Heart left ventricle (tissue), 16 donors: ENCODE data around the gene SLC39A12. TPM values are rescaled to one million over a fixed set of nuclear protein-coding genes. Genes with fewer than 3 reads are reported as not detected.

ENCODE experiments used
- ATAC-seq, 4 donors: fragments of 200-7000 bp; cut with Tn5 transposase; one replicate each; pipeline ENCODE4 v1.9.1; 2020 to 2022; ENCODE audit warnings: moderate library complexity in 4 of 4, mild to moderate bottlenecking in 3 of 4, moderate number of reproducible peaks in 1 of 4
- DNase-seq, 5 donors: peaks; one replicate each; pipeline ENCODE4 v3.0.0-alpha.2; 2020
- H3K27ac ChIP-seq, 12 donors: fragments of 200-600 bp; sonication (generic) in 4 of 12; one replicate each; pipeline versions ENCODE4 v1.5.0 to v1.8.0; 2016 to 2022; ENCODE audit warnings: mild to moderate bottlenecking in 2 of 12
- H3K27me3 ChIP-seq, 9 donors: fragments of 200-600 bp; sonication (generic) in 2 of 9; one replicate each; pipeline versions ENCODE4 v1.5.1 to v1.8.0; 2016 to 2022; ENCODE audit warnings: mild to moderate bottlenecking in 3 of 9
- H3K36me3 ChIP-seq, 9 donors: fragments of 200-600 bp; sonication (generic) in 2 of 9; one replicate each; pipeline versions ENCODE4 v1.5.0 to v1.8.0; 2018 to 2022; ENCODE audit warnings: mild to moderate bottlenecking in 2 of 9
- H3K4me1 ChIP-seq, 12 donors: fragments of 200-600 bp; sonication (generic) in 4 of 12; one replicate each; pipeline versions ENCODE4 v1.5.0 to v1.8.0; 2016 to 2022; ENCODE audit warnings: mild to moderate bottlenecking in 3 of 12
- H3K4me3 ChIP-seq, 12 donors: fragments of 200-600 bp; sonication (generic) in 4 of 12; one replicate each; pipeline versions ENCODE4 v1.5.0 to v1.8.0; 2017 to 2022; ENCODE audit warnings: mild to moderate bottlenecking in 9 of 12, moderate library complexity in 4 of 12
- H3K9me3 ChIP-seq, 12 donors: fragments of 200-600 bp; sonication (generic) in 4 of 12; one replicate each; pipeline versions ENCODE4 v1.5.0 to v1.8.0; 2016 to 2022; ENCODE audit warnings: mild to moderate bottlenecking in 1 of 12
- POLR2A ChIP-seq, 2 donors: fragments of 450-650 bp; IDR thresholded peaks; one replicate each; pipeline ENCODE4 v1.6.1; 2017; ENCODE audit warnings: antibody characterized with exemption in 2 of 2, mild to moderate bottlenecking in 2 of 2, moderate library complexity in 2 of 2
- WGBS, 4 donors: extraction: QIAGEN DNeasy Blood & Tissue Kit in 2 of 4; methylation state at CpG; one replicate each; pipeline versions ENCODE4 v1.1.5 to v1.1.7; 2013 to 2018; 5-methylcytosine and 5-hydroxymethylcytosine counted together
- intact Hi-C, 10 donors: fragments of 100-400 bp; cut with DNase I; formaldehyde crosslinking; loops; one replicate each; pipeline versions ENCODE4 v1.11.1 to v1.14.2; 2022
- polyA plus RNA-seq, 2 donors: library from polyadenylated mRNA; stranded (reverse); fragments of 200-250 nt; gene quantifications; one replicate each; pipeline ENCODE4 v1.2.3, GENCODE V29; 2013
- total RNA-seq, 9 donors: library from RNA; depleted of rRNA in 2 of 9; stranded (reverse); fragments of >200 nt in 2 of 9; fragmentation: NEBNext Ultra II Directional in 3 of 9; extraction: Animal tissue kit (Norgen Biotek cat#: 25700) in 3 of 9; gene quantifications; one replicate each; pipeline versions ENCODE4 v1.1.0 to v1.2.4, GENCODE V29; 2016 to 2023
- TF ChIP-seq, protein P1 (sequence below), 12 donors: fragments of 200-600 bp; sonication (generic) in 4 of 12; IDR thresholded peaks; one replicate each; pipeline versions ENCODE4 v1.5.0 to v1.8.0; 2018 to 2022; ENCODE audit warnings: antibody characterized with exemption in 12 of 12, mild to moderate bottlenecking in 5 of 12
- donor health status: ischemic (EF 13 %, LVEDD 7.1; RV severe dilation, severe dysfunction).
- donor health status: healthy with polysubstance abuse.
- donor health status: DM: no; HTN: yes; CAD: no.
- donor health status: DM: no; HTN: no; CAD: no.
- donor health status: ischemic (EF 25% LVEDD 6.9; RV normal size, moderate dysfunction).
- donor health status: ischemic (EF 25% LVEDD 5.7; RV mildly dilated, moderate dysfunction).
- donor health status: healthy.
- donor health status: DM: yes; HTN: yes; CAD: no.
- donor health status: ischemic (EF 35%, LVEDD 5.7; RV mildly dilated, moderate dysfunction).
- donor health status: nonischemic (EF 11% LVEDD 7.7; RV severe dilation, severe dysfunction).
- donor health status: DM: yes; HTN: yes; CAD: no.
- donor health status: PGD.
- donor health status: ischemic (EF 29% LVEDD 5.4; RV normal size, mild dysfunction).
- donor health status: nonischemic (EF 23%, LVEDD 6.1; RV moderate dilation, normal function).

Gene SLC39A12
- total and polyA plus RNA-seq, 11 donors: 0.08 to 0.27 TPM; not detected in 9

DNA sequence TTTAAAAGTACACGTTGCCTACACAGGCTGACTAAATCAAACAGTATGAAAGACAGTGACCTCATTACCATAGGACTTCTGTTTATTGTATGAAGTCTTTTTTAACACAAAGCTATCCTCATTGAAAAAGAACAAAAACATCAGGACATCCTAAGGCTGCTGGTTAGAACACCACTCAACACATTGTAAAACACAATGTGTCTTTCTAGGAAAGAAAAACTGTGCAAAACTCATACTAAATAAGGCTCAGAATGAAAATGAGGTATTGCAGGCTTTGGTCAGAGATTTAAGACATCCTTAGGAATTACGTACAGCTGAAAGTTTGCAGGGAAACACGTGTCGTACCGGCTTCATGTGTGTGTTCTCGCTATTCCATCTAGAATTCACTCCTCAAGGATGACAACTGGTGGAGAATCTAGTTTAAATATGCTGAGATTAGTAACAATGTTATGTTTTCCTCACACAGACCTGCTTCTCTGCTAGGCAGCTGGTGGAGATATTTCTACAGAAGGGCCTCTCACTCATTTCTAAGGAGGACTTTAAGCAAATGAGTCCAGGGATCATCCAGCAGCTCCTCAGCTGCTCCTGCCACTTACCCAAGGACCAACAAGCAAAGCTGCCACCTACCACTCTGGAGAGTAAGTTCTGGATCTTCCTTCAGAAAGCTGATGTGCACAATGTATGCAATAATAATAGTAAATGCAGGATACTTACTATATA is 29.3 kb downstream of the SLC39A12 start:
- Histone ChIP-seq H3K27ac (no peak overlapping the region), H3K4me3 (no peak overlapping the region), H3K4me1 (no peaks in the 10 kb centered on the region), H3K27me3 (no peaks in the 10 kb centered on the region), H3K9me3 (no peaks in the 10 kb centered on the region), H3K36me3 (no peaks in the 10 kb centered on the region)
- intact Hi-C loops: no loop called here
- no peak for DNase-seq
- WGBS, 4 donors: 81 to 92% (median 90%) methylated on average over 6 of the region's 6 CpGs
- TF ChIP-seq POLR2A (IDR thresholded peaks at IDR 0.05): no peak
- TF ChIP-seq, protein P1, sequence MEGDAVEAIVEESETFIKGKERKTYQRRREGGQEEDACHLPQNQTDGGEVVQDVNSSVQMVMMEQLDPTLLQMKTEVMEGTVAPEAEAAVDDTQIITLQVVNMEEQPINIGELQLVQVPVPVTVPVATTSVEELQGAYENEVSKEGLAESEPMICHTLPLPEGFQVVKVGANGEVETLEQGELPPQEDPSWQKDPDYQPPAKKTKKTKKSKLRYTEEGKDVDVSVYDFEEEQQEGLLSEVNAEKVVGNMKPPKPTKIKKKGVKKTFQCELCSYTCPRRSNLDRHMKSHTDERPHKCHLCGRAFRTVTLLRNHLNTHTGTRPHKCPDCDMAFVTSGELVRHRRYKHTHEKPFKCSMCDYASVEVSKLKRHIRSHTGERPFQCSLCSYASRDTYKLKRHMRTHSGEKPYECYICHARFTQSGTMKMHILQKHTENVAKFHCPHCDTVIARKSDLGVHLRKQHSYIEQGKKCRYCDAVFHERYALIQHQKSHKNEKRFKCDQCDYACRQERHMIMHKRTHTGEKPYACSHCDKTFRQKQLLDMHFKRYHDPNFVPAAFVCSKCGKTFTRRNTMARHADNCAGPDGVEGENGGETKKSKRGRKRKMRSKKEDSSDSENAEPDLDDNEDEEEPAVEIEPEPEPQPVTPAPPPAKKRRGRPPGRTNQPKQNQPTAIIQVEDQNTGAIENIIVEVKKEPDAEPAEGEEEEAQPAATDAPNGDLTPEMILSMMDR (IDR thresholded peaks at IDR 0.05): no peak
- ATAC-seq: no peak

DNA sequence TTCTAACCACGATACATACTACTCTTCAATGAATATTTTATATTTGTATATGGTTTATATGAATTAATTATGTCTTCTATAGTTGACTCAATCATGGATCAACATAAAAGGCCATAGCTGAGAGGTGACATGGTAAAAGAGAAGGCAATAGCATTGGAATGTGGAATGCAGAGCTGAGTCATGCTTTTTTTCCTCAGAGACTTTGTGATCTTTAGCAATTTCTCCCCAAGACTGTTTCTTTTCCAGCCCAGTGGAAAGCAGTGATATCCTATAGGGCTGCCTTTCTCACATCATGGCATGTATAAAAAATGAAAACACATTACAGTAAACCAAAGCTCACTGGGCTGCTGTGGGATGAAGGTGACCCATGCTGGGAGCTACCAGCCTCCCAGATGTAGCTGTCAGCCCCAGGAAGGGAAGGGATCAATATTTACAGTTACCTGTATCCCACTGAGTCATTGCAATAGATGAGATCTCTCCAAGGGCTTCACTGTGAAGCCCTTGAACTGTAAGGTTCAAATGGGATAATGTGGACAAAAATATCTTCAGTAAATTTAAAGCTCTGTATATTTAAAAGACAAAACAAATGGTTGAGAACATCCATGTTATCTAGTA is 30.2 kb downstream of the SLC39A12 start:
- Histone ChIP-seq H3K9me3 (no peaks in the 10 kb centered on the region), H3K36me3 (no peaks in the 10 kb centered on the region), H3K27me3 (no peaks in the 10 kb centered on the region), H3K4me3 (no peak overlapping the region), H3K27ac (no peak overlapping the region), H3K4me1 (no peaks in the 10 kb centered on the region)
- ATAC-seq (no peak), DNase-seq (no peak)
- 90 to 97% (median 95%) methylated on average over 1 of the region's 1 CpG for WGBS, 4 donors
- TF ChIP-seq, protein P1 (IDR thresholded peaks at IDR 0.05): no peak
- no peak for TF ChIP-seq POLR2A (IDR thresholded peaks at IDR 0.05)
- intact Hi-C loops: no loop called here

DNA sequence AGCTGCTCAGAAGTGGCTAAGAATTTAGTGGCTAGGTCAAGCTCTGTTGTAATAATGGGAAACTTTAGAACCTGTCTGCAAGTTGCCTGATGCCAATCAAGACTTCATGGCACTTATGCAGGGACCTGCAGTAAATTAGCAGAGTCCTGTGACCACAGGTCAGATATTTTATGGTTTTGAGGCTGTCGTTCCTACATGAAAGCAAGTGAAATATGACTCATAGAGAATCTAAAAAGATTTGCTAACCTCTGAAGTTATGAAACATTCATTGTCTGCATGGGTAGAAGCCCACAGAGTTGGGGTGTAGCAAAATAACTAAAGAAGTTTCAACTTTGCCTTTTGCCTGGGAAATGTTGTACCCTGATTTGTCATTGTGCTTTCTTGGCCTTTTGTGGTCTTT is 32.3 kb downstream of the SLC39A12 start:
- no peak for TF ChIP-seq POLR2A (IDR thresholded peaks at IDR 0.05)
- TF ChIP-seq, protein P1 (IDR thresholded peaks at IDR 0.05): no peak
- ATAC-seq (no peak), DNase-seq (no peak)
- H3K4me3 ChIP-seq: no peak overlapping the region
- no peaks in the 10 kb centered on the region for H3K36me3 ChIP-seq
- intact Hi-C loops: no loop called here
- no peaks in the 10 kb centered on the region for H3K9me3 ChIP-seq
- 70 to 93% (median 79%) methylated on average over 1 of the region's 1 CpG for WGBS, 4 donors
- H3K27me3 ChIP-seq: no peaks in the 10 kb centered on the region
- H3K27ac ChIP-seq: no peak overlapping the region
- H3K4me1 ChIP-seq: no peaks in the 10 kb centered on the region

DNA sequence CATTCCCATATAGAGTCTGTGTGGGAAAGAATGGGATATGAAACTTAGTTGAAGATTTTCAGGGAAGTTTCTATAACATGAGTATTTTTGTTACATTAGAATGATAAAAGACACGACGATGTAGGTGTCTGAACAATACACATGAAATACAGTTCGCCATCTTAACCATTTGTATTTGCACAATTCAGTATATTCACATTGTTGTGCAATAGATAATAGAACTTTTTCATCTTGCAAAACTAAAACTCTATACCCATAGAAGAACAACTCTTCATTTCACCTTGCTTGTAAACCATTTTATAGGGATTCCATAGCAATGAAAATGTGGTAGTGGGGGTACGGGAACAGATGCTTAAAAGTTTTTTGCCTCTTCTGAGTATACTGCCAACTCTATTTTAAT is 32.8 kb downstream of the SLC39A12 start:
- H3K9me3 ChIP-seq: no peaks in the 10 kb centered on the region
- ATAC-seq: no peak
- 80 to 92% (median 92%) methylated on average over 4 of the region's 4 CpGs for WGBS, 4 donors
- H3K36me3 ChIP-seq: no peaks in the 10 kb centered on the region
- intact Hi-C loops: no loop called here
- H3K4me3 ChIP-seq: no peak overlapping the region
- H3K27ac ChIP-seq: no peak overlapping the region
- DNase-seq: no peak
- no peaks in the 10 kb centered on the region for H3K4me1 ChIP-seq
- no peak for TF ChIP-seq POLR2A (IDR thresholded peaks at IDR 0.05)
- TF ChIP-seq, protein P1 (IDR thresholded peaks at IDR 0.05): no peak
- H3K27me3 ChIP-seq: no peaks in the 10 kb centered on the region
